B cell (primary cell): ENCODE data around the gene MAP4K2. TPM values are rescaled to one million over a fixed set of nuclear protein-coding genes. Genes with fewer than 3 reads are reported as not detected.

ENCODE experiments used
- ATAC-seq: fragments of 200-7000 bp; cut with Tn5 transposase; one replicate; pipeline ENCODE4 v1.10.0; 2021; ENCODE audit warnings: low read depth, mild to moderate bottlenecking, moderate number of reproducible peaks, moderate library complexity
- CTCF ChIA-PET: fragments of 350-600 bp; sonication (Branson Sonifier 250); formaldehyde crosslinking; loops from one replicate; lab custom pipeline; 2021; ENCODE audit warnings: antibody characterized with exemption, inconsistent platforms; lab: Charles Lee
- POLR2A ChIA-PET: fragments of 350-600 bp; sonication (Branson Sonifier 250); formaldehyde crosslinking; loops from one replicate; lab custom pipeline; 2021; ENCODE audit warnings: antibody characterized with exemption; lab: Charles Lee
- DNase-seq: peaks from one replicate; pipeline ENCODE4 v3.0.0; 2013
- H2AFZ ChIP-seq: 2 replicates; pipeline ENCODE4 v1.6.1; 2012; ENCODE audit warnings: mild to moderate bottlenecking, low read depth, low read length; ENCODE audit not compliant: insufficient read depth, poor library complexity, severe bottlenecking
- H3K27ac ChIP-seq, 2 donors: 1 replicate in 1 of 2; 2 replicates in 1 of 2; pipeline ENCODE4 v1.5.1; 2012 to 2013; ENCODE audit warnings: low read length in 2 of 2, mild to moderate bottlenecking in 2 of 2, moderate library complexity in 1 of 2
- H3K27me3 ChIP-seq, 4 experiments: fragments of 200-600 bp in 1 of 4; sonication (generic) in 1 of 4; replicated peaks in 1 of 4; 1 replicate in 2 of 4; 2 replicates in 2 of 4; pipeline versions ENCODE4 v1.6.1 to v1.7.0; 2013 to 2016; ENCODE audit warnings: low read length in 3 of 4, mild to moderate bottlenecking in 2 of 4, mixed read lengths in 1 of 4, moderate library complexity in 1 of 4; ENCODE audit not compliant: insufficient read depth in 4 of 4, control insufficient read depth in 3 of 4; ENCODE audit errors: control extremely low read depth in 1 of 4
- H3K36me3 ChIP-seq, 2 experiments: replicated peaks in 1 of 2; 1 replicate in 1 of 2; 2 replicates in 1 of 2; pipeline versions ENCODE4 v1.6.1 to v1.7.1; 2013; ENCODE audit warnings: low read length in 1 of 2; ENCODE audit not compliant: insufficient read depth in 2 of 2, control insufficient read depth in 1 of 2; ENCODE audit errors: control extremely low read depth in 1 of 2, extremely low read depth in 1 of 2
- H3K4me1 ChIP-seq, 2 donors: fragments of 200-600 bp in 1 of 2; sonication (generic) in 1 of 2; 1 replicate in 1 of 2; 2 replicates in 1 of 2; pipeline versions ENCODE4 v1.5.1 to v1.6.1; 2013 to 2017; ENCODE audit warnings: low read length in 2 of 2; ENCODE audit not compliant: control insufficient read depth in 2 of 2, insufficient read depth in 2 of 2
- H3K4me2 ChIP-seq: replicated peaks from 2 replicates; pipeline ENCODE3; 2012; ENCODE audit warnings: mild to moderate bottlenecking, low read depth, low read length; ENCODE audit not compliant: poor library complexity, severe bottlenecking
- H3K4me3 ChIP-seq, 5 experiments: fragments of 200-600 bp in 1 of 5; sonication (generic) in 1 of 5; 1 replicate in 3 of 5; 2 replicates in 2 of 5; pipeline versions ENCODE4 v1.5.1 to v1.7.0; 2011 to 2016; ENCODE audit warnings: low read length in 4 of 5, mild to moderate bottlenecking in 4 of 5, low read depth in 2 of 5, control low read depth in 1 of 5, moderate library complexity in 1 of 5; ENCODE audit not compliant: insufficient read depth in 1 of 5; ENCODE audit errors: control extremely low read depth in 1 of 5, extremely low read depth in 1 of 5
- H3K79me2 ChIP-seq: fragments of 200-600 bp; sonication (generic); one replicate; pipeline ENCODE4 v1.6.0; 2016; ENCODE audit warnings: low read length; ENCODE audit not compliant: control insufficient read depth, insufficient read depth
- H3K9ac ChIP-seq: fragments of 200-600 bp; sonication (generic); 2 replicates; pipeline ENCODE4 v1.6.1; 2017; ENCODE audit warnings: mild to moderate bottlenecking, low read length, moderate library complexity
- H3K9me3 ChIP-seq, 3 donors: one replicate each; pipeline versions ENCODE4 v1.6.1 to v1.7.1; 2013; ENCODE audit warnings: low read length in 2 of 3; ENCODE audit not compliant: control insufficient read depth in 2 of 3, insufficient read depth in 1 of 3; ENCODE audit errors: control extremely low read depth in 1 of 3
- H4K20me1 ChIP-seq: 2 replicates; pipeline ENCODE4 v1.6.0; 2012; ENCODE audit warnings: mild to moderate bottlenecking, low read length; ENCODE audit not compliant: insufficient read depth, control insufficient read depth, poor library complexity, severe bottlenecking
- H3K27ac Mint-ChIP-seq: one replicate; pipeline ENCODE4 v1.8.0; 2021; ENCODE audit warnings: mixed read lengths
- H3K27me3 Mint-ChIP-seq: one replicate; pipeline ENCODE4 v1.8.0; 2021; ENCODE audit warnings: mixed read lengths
- H3K4me1 Mint-ChIP-seq: one replicate; pipeline ENCODE4 v1.8.0; 2021; ENCODE audit warnings: mixed read lengths
- H3K4me3 Mint-ChIP-seq: one replicate; pipeline ENCODE4 v1.8.0; 2021; ENCODE audit warnings: mixed read lengths
- H3K9me3 Mint-ChIP-seq: one replicate; pipeline ENCODE4 v1.8.0; 2022; ENCODE audit warnings: mixed read lengths; ENCODE audit not compliant: insufficient read depth
- CTCF ChIP-seq: fragments of 200-600 bp; IDR thresholded peaks from one replicate; pipeline ENCODE4 v1.8.0; 2022; ENCODE audit warnings: antibody characterized with exemption, mild to moderate bottlenecking
- EZH2 ChIP-seq: IDR thresholded peaks from 2 replicates; pipeline ENCODE4 v1.6.1; 2012; ENCODE audit warnings: borderline replicate concordance, low read depth, mild to moderate bottlenecking, moderate library complexity, low read length; ENCODE audit not compliant: insufficient read depth, poor library complexity, severe bottlenecking
- WGBS: methylation state at CpG from one replicate; pipeline ENCODE4 v1.1.5; 2013; ENCODE audit warnings: missing lambda C conversion rate; ENCODE audit not compliant: insufficient coverage; 5-methylcytosine and 5-hydroxymethylcytosine counted together
- intact Hi-C: fragments of 100-400 bp; cut with micrococcal nuclease; formaldehyde crosslinking; loops from one replicate; pipeline ENCODE4 v1.10.0; 2022
- polyA plus RNA-seq: library from polyadenylated mRNA; depleted of rRNA; stranded (reverse); fragments of >200 nt; gene quantifications from 2 replicates; pipeline ENCODE4 v1.2.3, GENCODE V29; 2012
- total RNA-seq, 2 donors: library from RNA; stranded (reverse); fragments of 120-200 nt in 1 of 2; gene quantifications; 1 replicate in 1 of 2; 2 replicates in 1 of 2; pipeline versions ENCODE4 v1.2.3 to v1.2.4, GENCODE V29; 2013 to 2022

The MAP4K2 gene
- total and polyA plus RNA-seq, 2 donors (not counting 1 experiment from before 2014, with no cell fraction given) = 118 to 163 TPM

GRCh38 chr11:64771861-64772260 lies 31.2 kb downstream of the MAP4K2 start:
- H4K20me1 ChIP-seq = peaks cover 91% of the 10 kb centered on the region
- peak overlapping the region; percentile 73 for H3K4me2 ChIP-seq
- intact Hi-C loops = loop anchor here (1.0 kb wide), 2 partner anchors 8 to 27 kb away; no protein-coding TSS in a partner anchor
- H2AFZ ChIP-seq = no peak overlapping the region
- Mint-ChIP-seq H3K4me1 (peaks cover 96% of the 10 kb centered on the region), H3K4me3 (peak overlapping the region; percentile 79), H3K9me3 (no peaks in the 10 kb centered on the region), H3K27ac (peak overlapping the region; percentile 84), H3K27me3 (no peaks in the 10 kb centered on the region)
- H3K9ac ChIP-seq = peak overlapping the region; percentile 53
- TF ChIP-seq EZH2 = no peak
- no CpG with 5 or more reads among the region's 2 CpGs for WGBS
- CTCF ChIA-PET = interaction anchor here (0.5 to 12.2 kb wide), 13 partner anchors 9 to 340 kb away, joined by 3 to 280 read pairs (median 5); partner anchors contain the start of genes MAP4K2, RASGRP2 and TM7SF2
- no peaks in the 10 kb centered on the region for H3K27me3 ChIP-seq
- H3K36me3 ChIP-seq = peaks cover 10 to 98% of the 10 kb centered on the region in 2 experiments
- no peaks in the 10 kb centered on the region for H3K9me3 ChIP-seq
- POLR2A ChIA-PET = interaction anchor here (0.6 to 3.1 kb wide), 17 partner anchors 9 to 1118 kb away, joined by 3 to 47 read pairs (median 5); partner anchors contain the start of genes FAU, MRPL49, PYGM and RASGRP2
- DNase-seq = peak; percentile 79
- peak overlapping the region; percentile 84 to 94 for H3K27ac ChIP-seq
- peak; percentile 85 for ATAC-seq
- H3K79me2 ChIP-seq = peaks cover 89% of the 10 kb centered on the region
- peak overlapping the region; percentile 14 to 59 (median 42) for H3K4me3 ChIP-seq
- peaks cover 94% of the 10 kb centered on the region in 2 donors for H3K4me1 ChIP-seq

- H3K27ac Mint-ChIP-seq = peak overlapping the region; percentile 84
- no peak for TF ChIP-seq EZH2
- TF ChIP-seq CTCF = no peak
- CTCF ChIA-PET = interaction anchor here (2.7 to 12.2 kb wide), 3 partner anchors 16 to 81 kb away, joined by 12 to 280 read pairs (median 13); partner anchors contain the start of gene RASGRP2
- Histone ChIP-seq H2AFZ (no peak overlapping the region), H3K9ac (no peak overlapping the region), H3K4me3 (no peak overlapping the region), H3K9me3 (no peaks in the 10 kb centered on the region), H3K36me3 (peaks cover 13 to 94% of the 10 kb centered on the region in 2 experiments), H3K4me1 (peaks cover 82 to 95% of the 10 kb centered on the region in 2 donors), H3K27me3 (no peaks in the 10 kb centered on the region), H3K79me2 (peaks cover 81% of the 10 kb centered on the region), H4K20me1 (peaks cover 85% of the 10 kb centered on the region), H3K27ac (peak overlapping the region in 1 of 2 donors; percentile 94), H3K4me2 (peak overlapping the region; percentile 73)
- DNase-seq = no peak
- H3K27me3 Mint-ChIP-seq = no peaks in the 10 kb centered on the region
- H3K4me1 Mint-ChIP-seq = peaks cover 89% of the 10 kb centered on the region
- POLR2A ChIA-PET = interaction anchor here (3.1 kb wide), 1 partner anchor 26 kb away, joined by 47 read pairs; the partner anchor contains the start of gene RASGRP2
- H3K4me3 Mint-ChIP-seq = peak overlapping the region; percentile 55
- H3K9me3 Mint-ChIP-seq = no peaks in the 10 kb centered on the region
- 90% methylated on average over 2 of the region's 12 CpGs for WGBS
- no peak for ATAC-seq
- intact Hi-C loops = no loop called here
Measured at GRCh38 chr11:64770120-64770519, 32.9 kb downstream of the MAP4K2 start.
